RPMI7951 (cell line): Measurements from ENCODE around the gene GRID1. TPM values are rescaled to one million over a fixed set of nuclear protein-coding genes. Genes with fewer than 3 reads are reported as not detected.
"Not testable (repeated sequence)": the region's sequence is repeated elsewhere in the genome, so short reads cannot be mapped to it uniquely, and the experiment has no call there.

Source experiments
- DNase-seq: peaks from one replicate; pipeline ENCODE4 v3.0.0-alpha.2; 2012; ENCODE audit warnings: low read depth
- total RNA-seq: library from RNA; depleted of rRNA; stranded (reverse); fragments of >200 nt; shearing (Covaris generic); gene quantifications from 2 replicates; pipeline ENCODE4 v1.2.3, GENCODE V29; 2014

GRID1 gene
- total RNA-seq, 1 experiment from 2014 or later, result not detected

DNA sequence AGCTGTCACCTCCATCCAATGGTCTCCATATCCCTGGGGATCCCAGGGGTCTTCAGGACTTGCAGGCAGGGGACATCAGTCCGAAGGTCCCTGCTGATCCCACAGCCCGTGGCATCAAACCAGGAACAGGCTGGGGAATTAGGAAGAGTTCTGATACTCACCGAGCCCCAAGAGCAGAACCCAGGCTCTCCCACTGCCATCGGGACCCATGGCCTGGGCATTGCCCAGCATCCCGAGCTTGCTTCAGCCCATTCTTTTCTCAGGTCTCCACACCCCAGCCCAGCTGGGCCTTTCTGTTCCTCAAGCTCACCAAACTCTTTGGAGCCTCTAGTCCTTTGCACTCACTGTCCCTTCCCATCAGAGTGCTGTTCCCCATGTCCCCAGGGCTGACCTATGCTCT lies 280.9 kb downstream of the GRID1 start:
- no peak for DNase-seq

- DNase-seq, result no peak
Measured at GRCh38 chr10:86085136-86085535, 281.5 kb downstream of the GRID1 start.

DNA sequence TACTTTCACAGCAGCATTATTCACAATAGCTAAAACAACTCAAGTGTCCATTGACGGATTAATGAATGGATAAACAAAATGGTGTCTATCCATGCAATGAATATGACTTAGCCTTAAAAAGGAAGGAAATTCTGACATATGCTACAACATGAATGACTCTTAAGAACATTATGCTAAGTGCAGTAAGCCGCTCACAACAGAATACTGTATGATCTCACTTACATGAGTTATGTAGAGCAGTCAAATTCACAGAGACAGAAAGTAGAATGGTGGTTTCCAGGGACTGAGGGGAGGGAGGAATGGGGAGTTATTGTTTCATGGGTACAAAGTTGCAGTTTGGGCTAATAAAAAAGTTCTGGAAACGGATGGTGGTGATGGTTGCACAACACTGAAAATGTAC lies 282.0 kb downstream of the GRID1 start:
- no peak for DNase-seq

DNA sequence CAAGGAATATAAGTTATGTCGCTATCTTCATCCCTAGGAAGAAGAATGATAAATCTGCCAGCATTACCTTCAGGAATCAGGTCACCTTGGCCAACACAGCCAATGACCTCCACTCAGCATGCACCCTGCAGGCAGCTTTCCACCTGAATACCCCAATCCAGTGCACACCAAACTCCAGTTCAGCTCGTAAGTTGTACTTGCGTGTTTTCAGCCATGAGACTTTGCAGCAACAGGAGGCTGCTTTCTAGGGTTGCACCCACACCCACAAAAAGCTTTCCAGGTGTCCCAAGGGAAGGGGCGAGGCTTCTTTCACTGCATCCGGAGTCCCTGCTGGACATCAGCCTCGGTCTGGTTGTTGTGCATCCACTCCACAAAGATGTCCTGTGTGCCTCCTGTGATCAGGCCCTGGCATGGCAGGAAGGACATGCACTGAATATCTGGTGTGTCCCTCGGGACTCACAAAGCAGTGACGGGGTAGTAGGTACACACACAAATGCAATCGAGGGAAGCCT lies 282.9 kb downstream of the GRID1 start:
- no peak for DNase-seq

GRCh38 chr10:86083206-86083605 lies 283.4 kb downstream of the GRID1 start:
- DNase-seq, result no peak

GRCh38 chr10:86082556-86082955 lies 284.0 kb downstream of the GRID1 start:
- DNase-seq, result no peak

DNA sequence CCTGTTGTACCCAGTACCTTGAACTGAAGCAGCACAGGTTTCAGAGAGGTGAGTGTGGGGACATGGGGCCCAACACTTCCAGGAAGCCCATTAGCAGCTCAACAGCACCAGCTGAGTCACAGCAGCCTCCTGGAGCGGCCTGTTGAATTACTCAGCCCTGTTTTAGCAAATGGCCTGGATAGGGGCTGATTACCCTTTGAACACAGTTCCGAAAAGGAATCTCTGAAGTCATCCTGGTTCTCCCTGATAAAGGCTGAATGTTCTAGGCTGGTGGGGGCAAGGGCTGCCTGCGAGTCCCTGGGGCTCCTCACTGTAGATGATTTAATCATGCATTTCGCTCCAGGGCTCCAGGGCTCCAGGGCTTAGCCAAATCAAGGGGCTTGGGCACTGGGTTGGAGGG lies 287.5 kb downstream of the GRID1 start:
- DNase-seq, result no peak

DNA sequence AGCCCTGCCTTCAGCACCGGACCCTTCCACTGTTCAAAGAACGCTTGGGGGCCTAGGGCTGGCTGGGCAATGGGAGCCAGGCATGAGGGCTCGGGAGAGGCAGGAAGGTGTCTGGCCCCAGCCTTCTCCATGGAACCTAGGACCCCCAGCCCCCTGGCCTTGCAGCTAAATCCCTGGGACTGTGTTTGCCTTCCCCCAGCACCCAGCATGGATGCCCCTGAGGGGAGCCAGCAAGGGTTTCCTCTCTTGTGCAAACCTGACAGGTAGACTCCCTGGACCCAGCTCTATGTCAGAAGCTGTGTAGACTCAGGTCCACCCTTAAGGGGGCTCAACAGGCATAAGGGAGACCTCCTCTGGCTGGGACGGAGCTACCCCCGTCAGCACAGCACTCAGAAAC lies 288.0 kb downstream of the GRID1 start:
- no peak for DNase-seq

GRCh38 chr10:86077871-86078638 lies 288.5 kb downstream of the GRID1 start:
- DNase-seq, result no peak

DNA sequence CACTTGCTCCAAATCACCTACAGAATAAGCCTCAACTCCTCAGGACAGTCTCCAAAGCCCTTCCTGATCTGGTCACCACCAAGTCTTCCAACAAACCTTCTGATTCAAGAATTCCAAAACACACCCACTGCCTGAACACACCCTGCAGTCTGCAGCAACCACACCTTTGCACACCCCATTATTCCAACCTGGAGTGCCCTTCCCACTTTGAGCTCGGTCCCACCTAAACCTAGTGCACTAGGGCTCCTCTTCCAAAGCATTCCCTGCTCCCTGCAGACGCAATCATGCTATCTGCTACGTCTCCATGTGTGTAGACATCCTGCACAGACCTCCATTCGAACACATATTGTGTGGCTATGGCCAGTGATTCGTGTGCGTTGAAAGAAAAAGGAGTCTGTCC lies 289.3 kb downstream of the GRID1 start:
- DNase-seq, result no peak

DNA sequence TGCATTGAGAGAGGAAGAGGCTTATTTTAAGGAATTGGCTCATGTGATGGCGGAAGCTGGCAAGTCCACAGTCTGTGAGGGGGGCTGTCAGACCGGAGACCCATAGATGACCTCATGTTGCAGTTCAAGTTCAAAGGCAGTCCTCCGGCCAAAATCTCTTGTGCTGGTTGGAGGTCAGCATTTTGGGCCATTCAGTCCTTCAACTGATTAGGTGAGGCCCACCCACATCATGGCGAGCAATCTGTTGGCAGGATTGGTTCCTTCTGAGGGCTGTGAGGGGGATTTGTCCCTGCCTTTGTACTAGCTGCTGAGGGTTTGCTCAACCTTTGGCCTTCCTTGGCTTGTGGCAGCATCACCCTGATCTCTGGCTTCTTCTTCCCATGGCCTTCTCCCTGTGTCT lies 290.1 kb downstream of the GRID1 start:
- DNase-seq, result not testable (repeated sequence)

GRCh38 chr10:86075512-86075911 lies 291.1 kb downstream of the GRID1 start:
- no peak for DNase-seq

GRCh38 chr10:86074294-86074693 lies 292.3 kb downstream of the GRID1 start:
- no peak for DNase-seq

GRCh38 chr10:86073199-86073977 lies 293.2 kb downstream of the GRID1 start:
- DNase-seq, result no peak

- DNase-seq, result no peak
Measured at GRCh38 chr10:86072413-86072812, 294.2 kb downstream of the GRID1 start.

GRCh38 chr10:86071758-86072157 lies 294.8 kb downstream of the GRID1 start:
- no peak for DNase-seq

DNA sequence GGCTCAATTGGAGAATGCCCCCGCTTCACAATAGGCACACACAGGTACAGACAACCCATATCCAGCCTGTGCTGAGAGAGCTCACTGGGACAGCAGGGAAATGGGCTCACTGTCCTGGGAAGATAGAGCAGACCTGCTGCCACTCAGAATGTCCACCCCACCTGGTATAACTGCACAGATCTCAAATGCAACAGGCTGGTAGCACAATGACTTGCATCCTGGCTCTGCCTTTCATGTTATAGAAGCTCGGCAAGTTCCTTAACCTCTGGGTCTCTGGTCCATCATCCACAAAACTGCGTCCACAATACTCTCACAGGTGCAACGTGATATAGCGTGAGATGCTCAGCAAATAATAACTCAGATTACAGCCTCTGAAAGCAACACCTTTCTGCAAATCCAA lies 295.4 kb downstream of the GRID1 start:
- no peak for DNase-seq

DNA sequence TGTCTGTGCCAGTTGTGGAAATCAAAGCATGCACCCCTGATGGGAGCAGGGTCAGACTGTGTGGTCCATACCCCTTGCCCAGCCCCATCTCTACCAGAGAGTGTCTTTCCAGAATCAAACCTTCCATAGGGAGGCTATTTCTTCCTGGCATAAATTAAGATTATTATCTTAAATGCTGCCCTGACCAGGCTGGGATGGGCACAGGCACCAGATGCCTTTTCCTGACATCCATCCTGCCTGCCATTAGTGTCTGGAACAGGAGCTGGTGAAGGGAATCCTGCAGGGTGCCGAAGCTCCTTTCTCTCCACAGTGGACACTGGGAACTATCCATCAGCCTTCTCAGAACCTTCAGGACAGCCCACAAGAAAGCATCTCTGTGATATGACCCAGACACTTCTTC lies 296.3 kb downstream of the GRID1 start:
- DNase-seq, result no peak

GRCh38 chr10:86068231-86069054 lies 298.2 kb downstream of the GRID1 start:
- DNase-seq, result no peak

- DNase-seq, result no peak
Measured at GRCh38 chr10:86067436-86068050, 299.1 kb downstream of the GRID1 start.

DNA sequence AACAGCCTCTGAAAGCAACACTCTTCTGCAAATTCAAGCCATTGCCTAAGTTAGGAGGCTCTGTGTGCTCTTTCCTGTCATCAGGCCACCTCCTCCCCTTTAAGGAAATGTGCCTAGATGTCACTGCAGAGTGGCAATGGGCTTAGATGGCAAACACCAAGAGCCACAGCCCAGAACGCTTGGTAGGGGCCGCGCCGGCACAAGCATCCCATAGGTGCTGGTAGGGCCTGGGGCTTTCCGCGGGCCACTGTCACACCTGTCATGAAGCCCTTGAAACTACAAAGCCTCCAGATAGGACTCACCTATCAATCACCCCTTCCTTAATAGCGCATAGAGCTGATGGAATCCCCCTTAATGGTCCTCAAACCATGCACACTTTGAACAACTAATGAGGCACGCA lies 299.9 kb downstream of the GRID1 start:
- no peak for DNase-seq
